Lung (tissue), 12 donors: Measurements from ENCODE around the gene PDE8B. TPM values are rescaled to one million over a fixed set of nuclear protein-coding genes. Genes with fewer than 3 reads are reported as not detected.

Experiments
- ATAC-seq: fragments of 200-7000 bp; cut with Tn5 transposase; one replicate; pipeline ENCODE4 v1.9.1; 2020; ENCODE audit warnings: moderate number of reproducible peaks; ENCODE audit not compliant: insufficient read depth, low FRiP score
- DNase-seq, 3 donors: peaks; one replicate each; pipeline ENCODE4 v3.0.0-alpha.2; 2013 to 2017
- H3K27ac ChIP-seq, 2 donors: one replicate each; pipeline ENCODE4 v1.5.1; 2013; ENCODE audit warnings: mild to moderate bottlenecking in 2 of 2, moderate library complexity in 2 of 2, control low read depth in 1 of 2, inconsistent platforms in 1 of 2, low read depth in 1 of 2, low read length in 1 of 2
- H3K27me3 ChIP-seq, 3 donors: one replicate each; pipeline ENCODE4 v1.5.1; 2013; ENCODE audit warnings: low read length in 2 of 3; ENCODE audit not compliant: control insufficient read depth in 3 of 3, insufficient read depth in 3 of 3
- H3K36me3 ChIP-seq, 4 donors: one replicate each; pipeline ENCODE4 v1.5.1; 2013; ENCODE audit warnings: low read length in 4 of 4, mild to moderate bottlenecking in 1 of 4, moderate library complexity in 1 of 4; ENCODE audit not compliant: control insufficient read depth in 4 of 4, insufficient read depth in 4 of 4
- H3K4me1 ChIP-seq, 5 donors: one replicate each; pipeline ENCODE4 v1.5.1; 2013; ENCODE audit warnings: low read length in 5 of 5, mild to moderate bottlenecking in 2 of 5, moderate library complexity in 1 of 5; ENCODE audit not compliant: control insufficient read depth in 5 of 5, insufficient read depth in 5 of 5
- H3K4me3 ChIP-seq: one replicate; pipeline ENCODE4 v1.5.1; 2013; ENCODE audit warnings: mild to moderate bottlenecking, control low read depth, moderate library complexity
- H3K9ac ChIP-seq, 2 donors: one replicate each; pipeline ENCODE4 v1.5.1; 2013; ENCODE audit warnings: low read length in 2 of 2, control low read depth in 1 of 2; ENCODE audit not compliant: insufficient read depth in 1 of 2
- H3K9me3 ChIP-seq, 4 donors: one replicate each; pipeline ENCODE4 v1.5.1; 2013; ENCODE audit warnings: low read length in 3 of 4, mild to moderate bottlenecking in 1 of 4, moderate library complexity in 1 of 4; ENCODE audit not compliant: control insufficient read depth in 4 of 4, insufficient read depth in 3 of 4
- CTCF ChIP-seq: IDR thresholded peaks from 2 replicates; pipeline ENCODE4 v1.5.1; 2012; ENCODE audit warnings: mild to moderate bottlenecking; ENCODE audit errors: control extremely low read depth, extremely low read depth
- WGBS, 2 donors: extraction: QIAGEN DNeasy Blood & Tissue Kit; methylation state at CpG; one replicate each; pipeline ENCODE4 v1.1.7; 2013; 5-methylcytosine and 5-hydroxymethylcytosine counted together
- polyA plus RNA-seq, 2 donors: library from polyadenylated mRNA; stranded (reverse); fragments of 200-250 nt; gene quantifications; one replicate each; pipeline ENCODE4 v1.2.1, GENCODE V29; 2013
- total RNA-seq, 2 donors: library from RNA; depleted of rRNA in 1 of 2; stranded (reverse); fragments of >200 nt in 1 of 2; gene quantifications; one replicate each; pipeline ENCODE4 v1.2.1, GENCODE V29; 2014 to 2021
- donor health status: control.
- donor health status: control.
- donor health status: Bipolar disorder and iron deficiency.
- donor health status: healthy.
- donor health status: DM: yes; HTN: yes; CAD: no.

PDE8B gene
- total and polyA plus RNA-seq, 4 donors, result 1.6 to 10.6 (median 2.1) TPM

- WGBS, 2 donors, result 85 to 94% methylated on average over 1 of the region's 1 CpG
- no peaks in the 10 kb centered on the region for H3K4me1 ChIP-seq
- no peak for DNase-seq
- no peak overlapping the region for H3K27ac ChIP-seq
- H3K9ac ChIP-seq, result no peak overlapping the region
- H3K36me3 ChIP-seq, result no peaks in the 10 kb centered on the region
- no peak overlapping the region for H3K4me3 ChIP-seq
- TF ChIP-seq CTCF, result no peak
- ATAC-seq, result no peak
- H3K27me3 ChIP-seq, result no peaks in the 10 kb centered on the region
- H3K9me3 ChIP-seq, result no peaks in the 10 kb centered on the region
Observed at GRCh38 chr5:77222722-77223121, 12.2 kb downstream of the PDE8B start.

GRCh38 chr5:77223653-77224052, 13.2 kb downstream of the PDE8B start:
- Histone ChIP-seq H3K9me3 (no peaks in the 10 kb centered on the region), H3K36me3 (no peaks in the 10 kb centered on the region), H3K4me1 (no peaks in the 10 kb centered on the region), H3K27me3 (no peaks in the 10 kb centered on the region), H3K4me3 (no peak overlapping the region), H3K9ac (no peak overlapping the region), H3K27ac (no peak overlapping the region)
- TF ChIP-seq CTCF, result no peak
- ATAC-seq (no peak), DNase-seq (no peak)
- 90 to 98% methylated on average over 4 of the region's 4 CpGs for WGBS, 2 donors

GRCh38 chr5:77224672-77225355, 14.3 kb downstream of the PDE8B start:
- no peaks in the 10 kb centered on the region for H3K36me3 ChIP-seq
- no peaks in the 10 kb centered on the region for H3K4me1 ChIP-seq
- H3K27ac ChIP-seq, result no peak overlapping the region
- no peak for ATAC-seq
- H3K27me3 ChIP-seq, result no peaks in the 10 kb centered on the region
- 59 to 79% methylated on average over 1 of the region's 1 CpG for WGBS, 2 donors
- no peaks in the 10 kb centered on the region for H3K9me3 ChIP-seq
- DNase-seq, result no peak
- TF ChIP-seq CTCF, result no peak
- no peak overlapping the region for H3K9ac ChIP-seq
- H3K4me3 ChIP-seq, result no peak overlapping the region

GRCh38 chr5:77225531-77225930, 15.1 kb downstream of the PDE8B start:
- no peaks in the 10 kb centered on the region for H3K27me3 ChIP-seq
- no peak overlapping the region for H3K27ac ChIP-seq
- DNase-seq (no peak), ATAC-seq (no peak)
- H3K36me3 ChIP-seq, result no peaks in the 10 kb centered on the region
- H3K9me3 ChIP-seq, result no peaks in the 10 kb centered on the region
- H3K4me3 ChIP-seq, result no peak overlapping the region
- H3K4me1 ChIP-seq, result no peaks in the 10 kb centered on the region
- no peak overlapping the region for H3K9ac ChIP-seq
- WGBS, 2 donors, result 60 to 68% methylated on average over 8 of the region's 8 CpGs
- no peak for TF ChIP-seq CTCF
